ENCODE results near the gene GJA3.

The GJA3 gene

GRCh38 chr13:20118268-20119140 is 42.3 kb downstream of the GJA3 start:
- DNase-seq (ENCODE audit: low spot score) = peak; percentile 43
- in situ Hi-C loops (cut with MboI; ENCODE audit: low pct_unique_long_range_greater_than_20kb, low sequenced_read_pairs, unreplicated experiment) = no loop called here
- no peak for TF ChIP-seq CTCF (IDR thresholded peaks at IDR 0.05; ENCODE audit: extremely low read depth, insufficient read depth, missing control alignments)

GRCh38 chr13:20116213-20116612 is 44.6 kb downstream of the GJA3 start:
- in situ Hi-C loops (cut with MboI; ENCODE audit: low pct_unique_long_range_greater_than_20kb, low sequenced_read_pairs, unreplicated experiment) = no loop called here
- no peak for TF ChIP-seq CTCF (IDR thresholded peaks at IDR 0.05; ENCODE audit: extremely low read depth, insufficient read depth, missing control alignments)
- no peak for DNase-seq (ENCODE audit: low spot score)

DNA sequence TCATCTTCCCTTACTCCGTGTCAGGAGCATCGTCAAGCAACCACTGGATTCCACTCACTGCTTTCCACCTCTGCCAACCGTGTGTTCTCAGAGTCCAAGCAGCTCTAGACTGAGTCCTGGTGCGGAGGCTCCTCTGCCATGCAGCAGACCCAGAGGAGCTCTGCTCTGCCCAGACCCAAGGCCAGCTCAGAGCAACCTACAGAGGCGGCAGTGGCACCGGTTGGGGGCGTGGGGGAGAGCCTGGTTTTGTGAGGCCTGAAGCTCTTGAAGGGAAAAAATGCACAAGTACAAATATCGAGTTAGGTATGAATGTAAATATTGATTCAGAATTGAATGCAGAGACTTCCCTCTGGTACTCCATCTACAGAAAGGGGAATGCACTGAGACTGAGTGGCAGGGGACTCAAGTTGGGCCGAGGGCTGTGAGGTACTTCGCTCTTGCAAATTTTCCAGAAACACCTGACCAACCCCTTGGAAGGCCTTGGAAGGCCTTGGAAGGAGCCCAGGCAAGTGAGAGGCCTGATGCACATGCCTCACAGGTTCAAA is 46.7 kb downstream of the GJA3 start:
- no peak for DNase-seq (ENCODE audit: low spot score)
- no peak for TF ChIP-seq CTCF (IDR thresholded peaks at IDR 0.05; ENCODE audit: extremely low read depth, insufficient read depth, missing control alignments)
- in situ Hi-C loops (cut with MboI; ENCODE audit: low pct_unique_long_range_greater_than_20kb, low sequenced_read_pairs, unreplicated experiment) = no loop called here

GRCh38 chr13:20109037-20109436 is 51.8 kb downstream of the GJA3 start:
- TF ChIP-seq CTCF (IDR thresholded peaks at IDR 0.05; ENCODE audit: extremely low read depth, insufficient read depth, missing control alignments) = no peak
- DNase-seq (ENCODE audit: low spot score) = no peak
- in situ Hi-C loops (cut with MboI; ENCODE audit: low pct_unique_long_range_greater_than_20kb, low sequenced_read_pairs, unreplicated experiment) = no loop called here

DNA sequence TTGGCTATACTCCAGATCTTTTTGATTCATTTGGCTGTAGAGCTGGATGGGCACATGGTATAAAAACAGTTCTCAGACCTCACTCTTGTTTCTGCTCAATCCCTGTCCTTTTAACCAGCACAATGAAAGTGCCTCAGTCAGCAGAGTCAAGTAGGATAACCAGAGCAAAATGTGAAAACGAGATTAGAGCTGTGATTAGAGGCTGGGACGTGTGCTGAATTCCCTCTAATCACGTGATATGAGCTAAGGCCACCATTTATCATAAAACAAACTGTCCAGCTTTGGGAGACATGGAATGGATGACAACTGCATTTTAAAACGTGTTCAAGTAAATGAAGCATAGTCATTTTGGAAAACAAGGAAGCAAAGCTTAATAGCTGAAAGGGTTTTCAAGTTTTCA is 54.1 kb downstream of the GJA3 start:
- TF ChIP-seq CTCF (IDR thresholded peaks at IDR 0.05; ENCODE audit: extremely low read depth, insufficient read depth, missing control alignments) = no peak
- DNase-seq (ENCODE audit: low spot score) = no peak
- in situ Hi-C loops (cut with MboI; ENCODE audit: low pct_unique_long_range_greater_than_20kb, low sequenced_read_pairs, unreplicated experiment) = no loop called here

- TF ChIP-seq CTCF (IDR thresholded peaks at IDR 0.05; ENCODE audit: extremely low read depth, insufficient read depth, missing control alignments) = no peak
- no peak for DNase-seq (ENCODE audit: low spot score)
- in situ Hi-C loops (cut with MboI; ENCODE audit: low pct_unique_long_range_greater_than_20kb, low sequenced_read_pairs, unreplicated experiment) = no loop called here
Observed at GRCh38 chr13:20105161-20105689, 55.6 kb downstream of the GJA3 start.
